HEK293T (cell line): ENCODE measurements around the gene RANBP2.

Source experiments
- BHLHE40 ChIP-seq: fragments of 450-650 bp; IDR thresholded peaks from 2 replicates; pipeline ENCODE4 v1.6.1; 2016; ENCODE audit warnings: mild to moderate bottlenecking, moderate library complexity, borderline replicate concordance
- CTBP1 ChIP-seq: fragments of 450-650 bp; IDR thresholded peaks from 2 replicates; pipeline ENCODE4 v1.6.1; 2016; ENCODE audit warnings: borderline replicate concordance
- ELF4 ChIP-seq: fragments of 450-650 bp; IDR thresholded peaks from 2 replicates; pipeline ENCODE4 v1.6.1; 2017; ENCODE audit warnings: antibody characterized with exemption
- FOXA1 ChIP-seq: fragments of 450-650 bp; IDR thresholded peaks from 2 replicates; pipeline ENCODE4 v1.6.1; 2016; ENCODE audit warnings: mild to moderate bottlenecking
- HDGF ChIP-seq: fragments of 450-650 bp; IDR thresholded peaks from 2 replicates; pipeline ENCODE4 v1.6.1; 2017; ENCODE audit warnings: antibody characterized with exemption, borderline replicate concordance
- SP1 ChIP-seq: fragments of 450-650 bp; IDR thresholded peaks from 2 replicates; pipeline ENCODE4 v1.6.1; 2017
- SUZ12 ChIP-seq: fragments of 450-650 bp; IDR thresholded peaks from 2 replicates; pipeline ENCODE4 v1.6.1; 2016; ENCODE audit warnings: mild to moderate bottlenecking
- ZNF384 ChIP-seq: fragments of 450-650 bp; IDR thresholded peaks from 2 replicates; pipeline ENCODE4 v1.6.1; 2016

GRCh38 chr2:108806371-108807113 lies 87.3 kb downstream of the RANBP2 start:
- TF ChIP-seq BHLHE40: no peak
- TF ChIP-seq ELF4: no peak
- TF ChIP-seq HDGF: no peak
- TF ChIP-seq ZNF384: no peak
- TF ChIP-seq SUZ12: no peak
- TF ChIP-seq FOXA1: no peak
- TF ChIP-seq CTBP1: no peak
- TF ChIP-seq SP1: no peak
